ENCODE measurements around the gene SPP1. TPM values are rescaled to one million over a fixed set of nuclear protein-coding genes. Genes with fewer than 3 reads are reported as not detected.

The SPP1 gene
- total and polyA plus RNA-seq, 9 of the 15 experiments (the other 6 are each of a cell fraction or from before 2014, with no cell fraction given): 0.10 to 0.64 TPM; not detected in 7

DNA sequence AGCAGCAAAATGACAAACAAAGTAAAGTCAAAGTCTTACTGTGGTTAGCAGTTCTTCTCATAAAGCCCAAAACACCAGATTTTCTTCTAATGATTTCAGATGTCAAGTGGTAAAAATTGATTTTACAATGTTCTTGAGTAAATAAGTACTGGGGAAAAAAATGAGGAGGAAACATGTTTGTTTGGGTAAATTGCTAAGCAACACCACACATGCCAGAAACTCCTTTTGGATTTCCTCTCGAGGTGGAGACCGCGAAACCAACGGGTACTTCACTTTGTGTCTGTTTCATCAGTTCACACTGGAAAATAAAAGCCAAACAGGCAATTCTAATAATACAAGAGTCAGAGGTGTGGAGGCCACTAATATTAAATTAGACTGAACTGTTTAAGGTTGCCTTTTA is 27.3 kb downstream of the SPP1 start:
- POLR2A ChIA-PET: no interaction called here
- TF ChIP-seq RAD51 (IDR thresholded peaks at IDR 0.05; ENCODE audit: borderline replicate concordance, low read depth): no peak
- TF ChIP-seq, protein P1, sequence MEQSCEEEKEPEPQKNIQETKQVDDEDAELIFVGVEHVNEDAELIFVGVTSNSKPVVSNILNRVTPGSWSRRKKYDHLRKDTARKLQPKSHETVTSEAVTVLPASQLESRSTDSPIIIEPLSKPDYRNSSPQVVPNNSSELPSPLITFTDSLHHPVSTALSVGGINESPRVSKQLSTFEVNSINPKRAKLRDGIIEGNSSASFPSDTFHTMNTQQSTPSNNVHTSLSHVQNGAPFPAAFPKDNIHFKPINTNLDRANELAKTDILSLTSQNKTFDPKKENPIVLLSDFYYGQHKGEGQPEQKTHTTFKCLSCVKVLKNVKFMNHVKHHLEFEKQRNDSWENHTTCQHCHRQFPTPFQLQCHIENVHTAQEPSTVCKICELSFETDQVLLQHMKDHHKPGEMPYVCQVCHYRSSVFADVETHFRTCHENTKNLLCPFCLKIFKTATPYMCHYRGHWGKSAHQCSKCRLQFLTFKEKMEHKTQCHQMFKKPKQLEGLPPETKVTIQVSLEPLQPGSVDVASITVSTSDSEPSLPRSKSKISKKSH (CRISPR knock-in tag; IDR thresholded peaks at IDR 0.05): no peak
- TF ChIP-seq ASH1L (IDR thresholded peaks at IDR 0.05; ENCODE audit: borderline replicate concordance, low read depth, partially characterized antibody): no peak
- no peak for TF ChIP-seq POLR2AphosphoS2 (IDR thresholded peaks at IDR 0.05; ENCODE audit: low read length)
- TF ChIP-seq TAL1 (IDR thresholded peaks at IDR 0.05): no peak
- no peak for TF ChIP-seq TRIM24 (IDR thresholded peaks at IDR 0.05)
- no peak for TF ChIP-seq ZNF707 (CRISPR knock-in tag; conservative IDR thresholded peaks at IDR 0.05)
- TF ChIP-seq ADNP (tag; IDR thresholded peaks at IDR 0.05): no peak
- no peak for TF ChIP-seq ZNF57 (CRISPR knock-in tag; IDR thresholded peaks at IDR 0.05)
- no peak for TF ChIP-seq CHD2 (IDR thresholded peaks at IDR 0.05; ENCODE audit: low read depth, low read length)
- TF ChIP-seq, protein P2, sequence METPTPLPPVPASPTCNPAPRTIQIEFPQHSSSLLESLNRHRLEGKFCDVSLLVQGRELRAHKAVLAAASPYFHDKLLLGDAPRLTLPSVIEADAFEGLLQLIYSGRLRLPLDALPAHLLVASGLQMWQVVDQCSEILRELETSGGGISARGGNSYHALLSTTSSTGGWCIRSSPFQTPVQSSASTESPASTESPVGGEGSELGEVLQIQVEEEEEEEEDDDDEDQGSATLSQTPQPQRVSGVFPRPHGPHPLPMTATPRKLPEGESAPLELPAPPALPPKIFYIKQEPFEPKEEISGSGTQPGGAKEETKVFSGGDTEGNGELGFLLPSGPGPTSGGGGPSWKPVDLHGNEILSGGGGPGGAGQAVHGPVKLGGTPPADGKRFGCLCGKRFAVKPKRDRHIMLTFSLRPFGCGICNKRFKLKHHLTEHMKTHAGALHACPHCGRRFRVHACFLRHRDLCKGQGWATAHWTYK (CRISPR knock-in tag; IDR thresholded peaks at IDR 0.05): no peak
- no peak for TF ChIP-seq CC2D1A (IDR thresholded peaks at IDR 0.05)
- TF ChIP-seq ESRRA (IDR thresholded peaks at IDR 0.05; ENCODE audit: borderline replicate concordance, low read depth): no peak
- TF ChIP-seq, protein P3, sequence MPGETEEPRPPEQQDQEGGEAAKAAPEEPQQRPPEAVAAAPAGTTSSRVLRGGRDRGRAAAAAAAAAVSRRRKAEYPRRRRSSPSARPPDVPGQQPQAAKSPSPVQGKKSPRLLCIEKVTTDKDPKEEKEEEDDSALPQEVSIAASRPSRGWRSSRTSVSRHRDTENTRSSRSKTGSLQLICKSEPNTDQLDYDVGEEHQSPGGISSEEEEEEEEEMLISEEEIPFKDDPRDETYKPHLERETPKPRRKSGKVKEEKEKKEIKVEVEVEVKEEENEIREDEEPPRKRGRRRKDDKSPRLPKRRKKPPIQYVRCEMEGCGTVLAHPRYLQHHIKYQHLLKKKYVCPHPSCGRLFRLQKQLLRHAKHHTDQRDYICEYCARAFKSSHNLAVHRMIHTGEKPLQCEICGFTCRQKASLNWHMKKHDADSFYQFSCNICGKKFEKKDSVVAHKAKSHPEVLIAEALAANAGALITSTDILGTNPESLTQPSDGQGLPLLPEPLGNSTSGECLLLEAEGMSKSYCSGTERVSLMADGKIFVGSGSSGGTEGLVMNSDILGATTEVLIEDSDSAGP (CRISPR knock-in tag; IDR thresholded peaks at IDR 0.05): no peak
- TF ChIP-seq HNRNPK (IDR thresholded peaks at IDR 0.05; ENCODE audit: low read depth, low read length, poor library complexity, severe bottlenecking): no peak
- no peak for TF ChIP-seq DMBX1 (CRISPR knock-in tag; IDR thresholded peaks at IDR 0.05; ENCODE audit: borderline replicate concordance)
- no peak for TF ChIP-seq NFATC3 (IDR thresholded peaks at IDR 0.05)
- TF ChIP-seq TCF7L2 (IDR thresholded peaks at IDR 0.05; ENCODE audit: low read depth, low read length): no peak
- no peak overlapping the region for H3K27ac ChIP-seq (ENCODE audit: extremely low read depth, low read depth, low read length)

More for the DNA sequence above, 27.3 kb downstream of the SPP1 start:
- Histone ChIP-seq H3K27me3 (ENCODE audit: control insufficient read depth in 2 of 2, insufficient read depth in 2 of 2, low read length in 2 of 2) (peaks cover 8 to 13% of the 10 kb centered on the region in 2 experiments; a peak in 4 of 5 replicates), H3K36me3 (ENCODE audit: control insufficient read depth, insufficient read depth, low read length) (no peaks in the 10 kb centered on the region), H3K4me2 (ENCODE audit: insufficient read depth, low read length) (no peak overlapping the region), H3K9me3 (replicated peaks; ENCODE audit: control insufficient read depth, insufficient read depth, low read depth, low read length) (no peaks in the 10 kb centered on the region), H2AFZ (ENCODE audit: low read depth, low read length) (no peak overlapping the region), H3K4me3 (no peak overlapping the region), H3K4me1 (replicated peaks in 1 of 2; ENCODE audit: control insufficient read depth in 2 of 2, insufficient read depth in 2 of 2, low read length in 2 of 2) (peaks cover 0 to 8% of the 10 kb centered on the region in 2 experiments; a peak in 2 of 5 replicates), H4K20me1 (replicated peaks; ENCODE audit: control insufficient read depth, insufficient read depth, low read length) (peaks cover 3% of the 10 kb centered on the region; the same call in 1 of the 2 replicates), H3K9me1 (ENCODE audit: control insufficient read depth, insufficient read depth, low read length) (no peaks in the 10 kb centered on the region), H3K9ac (ENCODE audit: insufficient read depth in 1 of 2, low read depth in 2 of 2, low read length in 2 of 2) (no peak overlapping the region), H3K79me2 (ENCODE audit: control insufficient read depth, insufficient read depth, low read length) (no peaks in the 10 kb centered on the region)
- no peak for DNase-seq (ENCODE audit: extremely low read depth in 1 of 4, low spot score in 3 of 4)
- no peak for ATAC-seq
- CTCF ChIA-PET (ENCODE audit: low intra/inter-chr PET ratio): no interaction called here
- no TSS peak for BruUV-seq (replicated peaks)
- no peak for FAIRE-seq
- in situ Hi-C loops (cut with MboI): no loop called here
- WGBS (ENCODE audit: insufficient coverage, low coverage, missing lambda C conversion rate): 22% methylated on average over 4 of the region's 4 CpGs
- intact Hi-C loops (cut with micrococcal nuclease): no loop called here

All from K562 (cell line).